ENCODE data around the gene ERCC8. TPM values are rescaled to one million over a fixed set of nuclear protein-coding genes. Genes with fewer than 3 reads are reported as not detected.

The ERCC8 gene
- total and polyA plus RNA-seq, 2 experiments from 2014 or later, result 21.6 to 53.9 TPM

DNA sequence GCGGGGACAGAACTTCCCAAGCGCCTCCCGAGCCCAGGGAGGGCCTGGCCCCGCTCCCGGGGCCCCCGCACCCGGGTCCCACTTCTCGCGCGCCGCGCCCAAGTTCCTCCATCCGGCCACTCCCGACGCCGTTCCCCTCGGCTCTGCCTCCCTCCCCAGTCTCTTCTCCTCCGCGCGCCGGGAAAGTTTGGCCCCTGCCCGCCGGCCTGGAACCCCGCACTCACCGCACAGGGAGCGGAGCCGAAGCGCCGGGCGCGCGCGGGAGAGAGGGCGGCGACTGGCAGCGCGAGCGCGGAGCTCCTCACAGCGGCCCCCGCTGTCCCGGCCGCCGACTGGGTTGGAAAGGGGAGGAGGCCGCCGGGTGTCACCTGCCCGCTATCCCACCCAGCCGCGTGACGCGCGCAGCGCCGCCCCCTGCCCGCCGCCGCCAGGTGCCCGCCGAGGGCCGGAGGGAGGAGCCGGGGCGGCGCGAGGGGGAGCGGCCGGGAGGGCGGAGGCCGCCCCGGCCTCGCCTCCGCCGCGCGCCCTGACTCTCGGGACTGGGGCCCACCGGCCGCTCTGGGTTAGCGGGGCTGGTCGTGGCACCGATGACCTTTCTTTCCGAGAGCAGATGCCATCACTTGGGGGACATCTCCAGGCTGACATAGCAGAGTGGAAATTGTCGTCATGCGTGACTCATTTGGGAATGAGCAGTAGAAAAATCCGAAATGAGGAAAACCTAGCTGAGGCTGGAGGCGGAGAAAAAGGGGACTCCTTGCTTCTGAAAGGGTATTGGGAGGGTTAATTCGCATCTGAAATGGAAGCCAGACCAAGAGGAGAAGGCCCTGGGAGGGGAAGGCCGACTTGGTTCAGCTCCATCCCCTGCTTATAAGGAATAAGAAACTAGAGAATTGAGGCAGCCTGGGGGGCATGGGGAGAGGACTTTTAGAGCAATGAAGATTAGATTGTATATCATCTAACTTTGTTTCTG is 100.6 kb downstream of the ERCC8 start, which contains the start of gene ELOVL7:
TSS of gene ELOVL7 (minus strand) at position 334 of the 970 bp plus-strand sequence. CDS start 56,872 bp downstream, outside the sequence.
- H3K27me3 ChIP-seq (ENCODE audit: insufficient read depth), result peaks cover 24% of the 10 kb centered on the region
- H3K27me3 Mint-ChIP-seq (ENCODE audit: insufficient read depth, low read depth, poor library complexity), result peaks cover 22% of the 10 kb centered on the region
- DNase-seq (ENCODE audit: low spot score), result peak; percentile 94

More for the DNA sequence above, 100.6 kb downstream of the ERCC8 start, which contains the start of gene ELOVL7:
- Mint-ChIP-seq H3K4me3 (peak within 1 kb of the TSS; percentile 95), H3K27ac (peak within 1 kb of the TSS; percentile 88), H3K4me1 (peaks cover 23% of the 10 kb centered on the region), H3K9me3 (no peaks in the 10 kb centered on the region), H3K36me3 (ENCODE audit: low read depth) (no peaks in the 10 kb centered on the region; the same call in 2 of the 3 replicates)
- Histone ChIP-seq H3K4me1 (ENCODE audit: insufficient read depth) (peaks cover 19% of the 10 kb centered on the region), H3K36me3 (ENCODE audit: insufficient read depth) (no peaks in the 10 kb centered on the region), H2AFZ (peak within 1 kb of the TSS; percentile 99), H3K79me2 (replicated peaks; ENCODE audit: insufficient read depth) (peaks cover 12% of the 10 kb centered on the region), H3F3A (replicated peaks; ENCODE audit: low read depth) (0 out of 2 replicates have a peak, but pooled peaks cover 4% of the 10 kb centered on the region), H3K9me2 (ENCODE audit: insufficient read depth) (no peaks in the 10 kb centered on the region), H3K27ac (ENCODE audit: low read depth) (peak within 1 kb of the TSS; percentile 84), H3K4me3 (peak within 1 kb of the TSS; percentile 84), H4K20me1 (replicated peaks; ENCODE audit: insufficient read depth) (peaks cover 12% of the 10 kb centered on the region; the same call in 1 of the 2 replicates), H3K4me2 (peak within 1 kb of the TSS; percentile 97)
- ATAC-seq, result peak; percentile 85
- TF ChIP-seq CREB1 (CRISPR knock-in tag; IDR thresholded peaks at IDR 0.05; ENCODE audit: low read depth) (peak; percentile 76), REST (IDR thresholded peaks at IDR 0.05; ENCODE audit: unreplicated experiment) (no peak), CTCF (conservative IDR thresholded peaks at IDR 0.05; ENCODE audit: low read depth in 2 of 2) (peak in 1 of 2 experiments; percentile 52; a peak in 2 of 4 replicates), POLR2AphosphoS5 (IDR thresholded peaks at IDR 0.05; ENCODE audit: low read depth) (peak; percentile 62)

Data from GM23338 (cell line).